H1 (cell line): ENCODE measurements around the gene ZNF182. TPM values are rescaled to one million over a fixed set of nuclear protein-coding genes. Genes with fewer than 3 reads are reported as not detected.

Experiments
- CTCF ChIA-PET: fragments of 300-600 bp; sonication (Branson Sonifier 250); formaldehyde crosslinking; loops from one replicate; lab custom pipeline; 2021; ENCODE audit not compliant: partially characterized antibody; lab: Charles Lee
- POLR2A ChIA-PET: fragments of 300-600 bp; sonication (Branson Sonifier 250); formaldehyde crosslinking; loops from one replicate; lab custom pipeline; 2021; ENCODE audit warnings: inconsistent platforms; ENCODE audit not compliant: partially characterized antibody; lab: Charles Lee
- DNase-seq, 2 experiments: peaks; one replicate each; pipeline versions ENCODE4 v3.0.0 to v3.0.0-alpha.2; 2010 to 2022; ENCODE audit warnings: low spot score in 2 of 2, low read depth in 1 of 2, mixed read lengths in 1 of 2
- FAIRE-seq: peaks from 2 replicates; lab custom pipeline; 2011; peaks lifted over from hg19 to GRCh38; lab: Jason Lieb, UNC
- H2AFZ ChIP-seq: 2 replicates; pipeline ENCODE4 v1.8.1; 2012; ENCODE audit warnings: low read length, inconsistent platforms
- H2AK5ac ChIP-seq: 2 replicates; pipeline ENCODE4 v1.6.1; 2013; ENCODE audit warnings: low read depth, low read length
- H2BK120ac ChIP-seq: replicated peaks from 2 replicates; pipeline ENCODE3; 2013; ENCODE audit warnings: low read depth, low read length, inconsistent platforms
- H2BK12ac ChIP-seq: 2 replicates; pipeline ENCODE4 v1.6.1; 2013; ENCODE audit warnings: low read depth, low read length
- H2BK15ac ChIP-seq: 2 replicates; pipeline ENCODE4 v1.6.1; 2013; ENCODE audit warnings: low read length
- H2BK20ac ChIP-seq: 2 replicates; pipeline ENCODE4 v1.6.1; 2013; ENCODE audit warnings: low read length
- H2BK5ac ChIP-seq: 2 replicates; pipeline ENCODE4 v1.6.1; 2013; ENCODE audit warnings: low read depth, low read length
- H3K14ac ChIP-seq: 2 replicates; pipeline ENCODE4 v1.6.1; 2013; ENCODE audit warnings: inconsistent platforms; ENCODE audit not compliant: insufficient read length
- H3K18ac ChIP-seq: 2 replicates; pipeline ENCODE4 v1.6.1; 2013; ENCODE audit warnings: low read length; ENCODE audit errors: extremely low read depth
- H3K23ac ChIP-seq: 2 replicates; pipeline ENCODE4 v1.6.1; 2013; ENCODE audit warnings: inconsistent platforms; ENCODE audit not compliant: insufficient read length
- H3K23me2 ChIP-seq: 2 replicates; pipeline ENCODE4 v1.6.1; 2013; ENCODE audit warnings: low read depth, low read length
- H3K27ac ChIP-seq: 2 replicates; pipeline ENCODE4 v1.6.1; 2011; ENCODE audit warnings: low read depth, low read length, inconsistent platforms
- H3K27me3 ChIP-seq, 4 experiments: replicated peaks in 1 of 4; 1 replicate in 1 of 4; 2 replicates in 3 of 4; pipeline versions ENCODE4 v1.6.1 to v1.8.1; 2011 to 2013; ENCODE audit warnings: low read length in 3 of 4, mild to moderate bottlenecking in 3 of 4, inconsistent platforms in 2 of 4, mixed read lengths in 2 of 4, moderate library complexity in 1 of 4; ENCODE audit not compliant: control insufficient read depth in 3 of 4, insufficient read depth in 3 of 4; ENCODE audit errors: extremely low read depth in 1 of 4
- H3K36me3 ChIP-seq, 4 experiments: 2 replicates each; pipeline versions ENCODE4 v1.6.1 to v1.8.1; 2011 to 2013; ENCODE audit warnings: mild to moderate bottlenecking in 4 of 4, low read length in 3 of 4, moderate library complexity in 2 of 4, control low read depth in 1 of 4, inconsistent platforms in 1 of 4; ENCODE audit not compliant: insufficient read depth in 4 of 4, control insufficient read depth in 2 of 4
- H3K4ac ChIP-seq: replicated peaks from 2 replicates; pipeline ENCODE3; 2013; ENCODE audit warnings: low read length, low read depth, mixed read lengths, inconsistent platforms; ENCODE audit not compliant: insufficient read length
- H3K4me1 ChIP-seq, 4 experiments: replicated peaks in 1 of 4; 1 replicate in 1 of 4; 2 replicates in 3 of 4; pipeline versions ENCODE4 v1.6.1 to v1.8.1; 2011 to 2013; ENCODE audit warnings: low read length in 3 of 4, inconsistent platforms in 2 of 4, mixed read lengths in 1 of 4; ENCODE audit not compliant: insufficient read depth in 4 of 4, control insufficient read depth in 3 of 4
- H3K4me2 ChIP-seq, 2 experiments: 2 replicates each; pipeline versions ENCODE4 v1.6.1 to v1.8.1; 2011 to 2013; ENCODE audit warnings: low read depth in 2 of 2, low read length in 2 of 2, control low read depth in 1 of 2, inconsistent platforms in 1 of 2, mild to moderate bottlenecking in 1 of 2; ENCODE audit not compliant: insufficient read depth in 1 of 2
- H3K4me3 ChIP-seq, 4 experiments: fragments of 200-600, 300-600 bp in 1 of 4; sonication (generic), shearing (Covaris generic), sonication (Bioruptor Twin) in 1 of 4; 2 replicates each; pipeline versions ENCODE4 v1.5.1 to v1.8.1; 2011 to 2016; ENCODE audit warnings: low read length in 4 of 4, low read depth in 3 of 4, control low read depth in 2 of 4, inconsistent platforms in 2 of 4, mild to moderate bottlenecking in 2 of 4, mixed read lengths in 1 of 4, moderate library complexity in 1 of 4; ENCODE audit not compliant: insufficient read depth in 2 of 4; ENCODE audit errors: extremely low read depth in 1 of 4
- H3K56ac ChIP-seq: replicated peaks from 2 replicates; pipeline ENCODE3; 2013; ENCODE audit warnings: low read depth, mild to moderate bottlenecking, mixed read lengths, low read length, inconsistent platforms; ENCODE audit not compliant: insufficient read length
- H3K79me1 ChIP-seq: 2 replicates; pipeline ENCODE4 v1.6.1; 2013; ENCODE audit warnings: low read depth, low read length, control low read depth
- H3K79me2 ChIP-seq, 2 experiments: 2 replicates each; pipeline versions ENCODE4 v1.6.1 to v1.8.1; 2012 to 2013; ENCODE audit warnings: low read length in 2 of 2, mild to moderate bottlenecking in 2 of 2, inconsistent platforms in 1 of 2; ENCODE audit not compliant: insufficient read depth in 2 of 2, control insufficient read depth in 1 of 2
- H3K9ac ChIP-seq, 4 experiments: replicated peaks in 1 of 4; 1 replicate in 1 of 4; 2 replicates in 3 of 4; pipeline versions ENCODE4 v1.6.1 to v1.8.1; 2011 to 2013; ENCODE audit warnings: low read depth in 3 of 4, low read length in 3 of 4, control low read depth in 2 of 4, mild to moderate bottlenecking in 2 of 4, moderate library complexity in 2 of 4, inconsistent platforms in 1 of 4; ENCODE audit errors: extremely low read depth in 1 of 4
- H3K9me3 ChIP-seq, 2 experiments: 2 replicates each; pipeline versions ENCODE4 v1.6.1 to v1.8.1; 2012 to 2013; ENCODE audit warnings: mild to moderate bottlenecking in 2 of 2, moderate library complexity in 2 of 2, control low read depth in 1 of 2, inconsistent platforms in 1 of 2, low read depth in 1 of 2, low read length in 1 of 2, mixed read lengths in 1 of 2; ENCODE audit not compliant: insufficient read depth in 2 of 2
- H4K20me1 ChIP-seq, 2 experiments: replicated peaks in 1 of 2; 2 replicates each; pipeline versions ENCODE3 to v1.8.1; 2011 to 2013; ENCODE audit warnings: inconsistent platforms in 2 of 2, low read length in 2 of 2, mild to moderate bottlenecking in 1 of 2; ENCODE audit not compliant: insufficient read depth in 2 of 2, control insufficient read depth in 1 of 2
- H4K5ac ChIP-seq: 2 replicates; pipeline ENCODE4 v1.6.1; 2013; ENCODE audit warnings: low read length, low read depth, mixed read lengths, inconsistent platforms; ENCODE audit not compliant: insufficient read length
- H4K8ac ChIP-seq: 2 replicates; pipeline ENCODE4 v1.8.0; 2013; ENCODE audit warnings: mild to moderate bottlenecking, moderate library complexity, low read length, inconsistent platforms; ENCODE audit not compliant: insufficient read depth; ENCODE audit errors: extremely low read depth
- H4K91ac ChIP-seq: replicated peaks from 2 replicates; pipeline ENCODE3; 2013; ENCODE audit warnings: low read length, mixed read lengths, inconsistent platforms; ENCODE audit not compliant: insufficient read length
- WGBS, 2 experiments: shearing (Covaris generic) in 1 of 2; methylation state at CpG; one replicate each; pipeline versions ENCODE4 v1.1.6 to v1.1.7; 2013 to 2015; ENCODE audit warnings: low lambda C conversion rate in 2 of 2, mixed read lengths in 2 of 2, inconsistent platforms in 1 of 2, low coverage in 1 of 2, missing lambda C conversion rate in 1 of 2; ENCODE audit not compliant: insufficient replicate concordance in 2 of 2, insufficient coverage in 1 of 2, insufficient read length in 1 of 2; ENCODE audit errors: extremely low coverage in 1 of 2, missing lambda C conversion rate in 1 of 2; 5-methylcytosine and 5-hydroxymethylcytosine counted together
- polyA plus RNA-seq, 7 experiments: library from polyadenylated mRNA; depleted of rRNA in 3 of 7; stranded (reverse) in 5 of 7; unstranded in 2 of 7; fragments of >200 nt in 5 of 7; fragments of 200-250 nt in 2 of 7; gene quantifications; 1 replicate in 5 of 7; 2 replicates in 1 of 7; 4 replicates in 1 of 7; pipeline versions ENCODE4 v1.2.1 to v1.2.3, GENCODE V29; 2011 to 2013; ENCODE audit warnings: missing spikeins in 2 of 7, mixed read lengths in 2 of 7
- total RNA-seq: library from RNA; stranded (reverse); fragmentation: NEBNext Ultra II Directional; extraction: Animal tissue kit (Norgen Biotek cat#: 25700); gene quantifications from 2 replicates; pipeline ENCODE4 v1.2.1, GENCODE V29; 2021
- TF ChIP-seq, protein P1 (sequence below), 3 experiments: IDR thresholded peaks; 1 replicate in 2 of 3; 2 replicates in 1 of 3; pipeline versions ENCODE4 v1.5.1 to v1.6.1; 2011; ENCODE audit warnings: low read length in 3 of 3, mild to moderate bottlenecking in 3 of 3, inconsistent platforms in 2 of 3, low read depth in 1 of 3, moderate library complexity in 1 of 3; ENCODE audit not compliant: insufficient read depth in 1 of 3; ENCODE audit errors: control extremely low read depth in 1 of 3

Gene ZNF182
- total and polyA plus RNA-seq, 2 of the 8 experiments (the other 6 are each of a cell fraction or from before 2014, with no cell fraction given) = 1.3 to 8.2 TPM

DNA sequence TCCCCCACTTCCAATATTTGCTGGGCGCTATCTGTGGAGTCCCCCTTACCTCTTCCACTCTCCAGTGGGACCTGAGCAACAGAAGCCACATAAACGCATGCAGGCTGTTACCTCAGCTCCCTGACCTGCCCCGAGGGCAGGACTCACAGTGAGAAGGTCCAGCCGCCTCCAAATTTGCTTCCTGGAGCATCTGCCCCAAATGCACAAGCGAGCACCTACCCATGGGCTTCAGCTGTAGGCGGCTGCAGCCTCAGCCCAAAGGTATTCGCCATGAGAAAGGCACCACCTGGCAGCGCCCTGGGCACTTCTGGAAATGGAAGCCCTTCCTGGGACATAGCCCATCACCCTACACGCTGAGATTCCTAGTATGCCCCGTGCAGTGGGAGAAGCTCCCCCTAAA lies 26.4 kb upstream of the ZNF182 start:
- Histone ChIP-seq H3K27ac (no peak overlapping the region), H3K9ac (no peak overlapping the region), H2BK15ac (no peak overlapping the region), H3K56ac (no peak overlapping the region), H2AFZ (no peak overlapping the region), H3K79me1 (no peaks in the 10 kb centered on the region), H2BK120ac (no peak overlapping the region), H2AK5ac (no peak overlapping the region), H3K4me1 (no peaks in the 10 kb centered on the region), H4K91ac (no peak overlapping the region), H3K4ac (no peak overlapping the region), H3K23me2 (no peaks in the 10 kb centered on the region), H3K27me3 (no peaks in the 10 kb centered on the region), H3K23ac (no peak overlapping the region), H4K8ac (no peak overlapping the region), H3K14ac (no peak overlapping the region), H3K9me3 (no peaks in the 10 kb centered on the region), H3K4me2 (no peak overlapping the region), H3K36me3 (no peaks in the 10 kb centered on the region), H4K5ac (no peak overlapping the region), H2BK5ac (no peak overlapping the region), H4K20me1 (no peaks in the 10 kb centered on the region), H3K79me2 (no peaks in the 10 kb centered on the region), H2BK20ac (no peak overlapping the region), H3K18ac (no peak overlapping the region), H2BK12ac (no peak overlapping the region), H3K4me3 (no peak overlapping the region)
- DNase-seq (no peak), FAIRE-seq (no peak)
- POLR2A ChIA-PET = no interaction called here
- WGBS, 2 experiments = 83% methylated on average over 5 of the region's 10 CpGs; no CpG with 5 or more reads in 1 of the 2 experiments
- CTCF ChIA-PET = interaction anchor here (1.2 kb wide), 1 partner anchor 464 kb away, joined by 4 read pairs; no protein-coding TSS in a partner anchor
- TF ChIP-seq, protein P1, sequence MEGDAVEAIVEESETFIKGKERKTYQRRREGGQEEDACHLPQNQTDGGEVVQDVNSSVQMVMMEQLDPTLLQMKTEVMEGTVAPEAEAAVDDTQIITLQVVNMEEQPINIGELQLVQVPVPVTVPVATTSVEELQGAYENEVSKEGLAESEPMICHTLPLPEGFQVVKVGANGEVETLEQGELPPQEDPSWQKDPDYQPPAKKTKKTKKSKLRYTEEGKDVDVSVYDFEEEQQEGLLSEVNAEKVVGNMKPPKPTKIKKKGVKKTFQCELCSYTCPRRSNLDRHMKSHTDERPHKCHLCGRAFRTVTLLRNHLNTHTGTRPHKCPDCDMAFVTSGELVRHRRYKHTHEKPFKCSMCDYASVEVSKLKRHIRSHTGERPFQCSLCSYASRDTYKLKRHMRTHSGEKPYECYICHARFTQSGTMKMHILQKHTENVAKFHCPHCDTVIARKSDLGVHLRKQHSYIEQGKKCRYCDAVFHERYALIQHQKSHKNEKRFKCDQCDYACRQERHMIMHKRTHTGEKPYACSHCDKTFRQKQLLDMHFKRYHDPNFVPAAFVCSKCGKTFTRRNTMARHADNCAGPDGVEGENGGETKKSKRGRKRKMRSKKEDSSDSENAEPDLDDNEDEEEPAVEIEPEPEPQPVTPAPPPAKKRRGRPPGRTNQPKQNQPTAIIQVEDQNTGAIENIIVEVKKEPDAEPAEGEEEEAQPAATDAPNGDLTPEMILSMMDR (IDR thresholded peaks at IDR 0.05; ENCODE audit: control extremely low read depth in 1 of 3, insufficient read depth in 1 of 3, low read depth in 1 of 3, low read length in 3 of 3) = no peak
